Fibroblast of lung (primary cell): ENCODE data around the gene PFDN6. TPM values are rescaled to one million over a fixed set of nuclear protein-coding genes. Genes with fewer than 3 reads are reported as not detected.

Experiments
- DNase-seq, 2 donors: peaks; one replicate each; pipeline versions ENCODE4 v3.0.0 to v3.0.0-alpha.2; 2010; ENCODE audit warnings: low read depth in 2 of 2
- H2AFZ ChIP-seq: 2 replicates; pipeline ENCODE4 v1.5.1; 2012; ENCODE audit warnings: low read length, control low read depth, inconsistent platforms
- H3K27ac ChIP-seq: 2 replicates; pipeline ENCODE4 v1.5.1; 2011; ENCODE audit warnings: low read length, control low read depth; ENCODE audit not compliant: insufficient read depth
- H3K27me3 ChIP-seq: 2 replicates; pipeline ENCODE4 v1.5.1; 2011; ENCODE audit warnings: mild to moderate bottlenecking, low read length; ENCODE audit not compliant: control insufficient read depth, insufficient read depth
- H3K36me3 ChIP-seq: 2 replicates; pipeline ENCODE4 v1.5.1; 2011; ENCODE audit warnings: low read length; ENCODE audit not compliant: control insufficient read depth, insufficient read depth
- H3K4me1 ChIP-seq: 2 replicates; pipeline ENCODE4 v1.5.1; 2011; ENCODE audit warnings: low read length; ENCODE audit not compliant: control insufficient read depth, insufficient read depth; ENCODE audit errors: extremely low read depth
- H3K4me2 ChIP-seq: 2 replicates; pipeline ENCODE4 v1.5.1; 2011; ENCODE audit warnings: low read length, control low read depth; ENCODE audit not compliant: insufficient read depth; ENCODE audit errors: extremely low read depth
- H3K4me3 ChIP-seq, 4 experiments: fragments of 200-600 bp in 1 of 4; sonication (generic) in 1 of 4; replicated peaks in 1 of 4; 2 replicates each; pipeline ENCODE4 v1.5.1; 2011 to 2016; ENCODE audit warnings: low read length in 4 of 4, low read depth in 3 of 4, mild to moderate bottlenecking in 3 of 4, control low read depth in 2 of 4, inconsistent platforms in 1 of 4, mixed read lengths in 1 of 4; ENCODE audit not compliant: insufficient read depth in 1 of 4; ENCODE audit errors: control extremely low read depth in 1 of 4
- H3K79me2 ChIP-seq: 2 replicates; pipeline ENCODE4 v1.5.1; 2012; ENCODE audit warnings: mild to moderate bottlenecking, low read length, inconsistent platforms; ENCODE audit not compliant: control insufficient read depth, insufficient read depth
- H3K9ac ChIP-seq: 2 replicates; pipeline ENCODE4 v1.5.1; 2011; ENCODE audit warnings: mild to moderate bottlenecking, low read length, control low read depth; ENCODE audit not compliant: insufficient read depth
- H3K9me3 ChIP-seq: 2 replicates; pipeline ENCODE4 v1.5.1; 2012; ENCODE audit warnings: low read depth, low read length; ENCODE audit not compliant: control insufficient read depth, insufficient read depth
- H4K20me1 ChIP-seq: 2 replicates; pipeline ENCODE4 v1.5.1; 2011; ENCODE audit warnings: low read length; ENCODE audit not compliant: control insufficient read depth, insufficient read depth; ENCODE audit errors: extremely low read depth
- CTCF ChIP-seq, 2 donors: IDR thresholded peaks in 1 of 2; conservative IDR thresholded peaks in 1 of 2; 1 replicate in 1 of 2; 2 replicates in 1 of 2; pipeline ENCODE4 v1.5.1; 2011 to 2012; ENCODE audit warnings: low read length in 2 of 2, control low read depth in 1 of 2, inconsistent platforms in 1 of 2, low read depth in 1 of 2, mild to moderate bottlenecking in 1 of 2
- EZH2 ChIP-seq: IDR thresholded peaks from 2 replicates; pipeline ENCODE4 v1.5.1; 2012; ENCODE audit warnings: low read length, control low read depth, mild to moderate bottlenecking; ENCODE audit errors: missing control alignments
- polyA plus RNA-seq, 2 donors: library from polyadenylated mRNA; depleted of rRNA in 1 of 2; stranded (reverse) in 1 of 2; unstranded in 1 of 2; fragments of >200 nt; gene quantifications; 2 replicates each; pipeline ENCODE4 v1.2.1, GENCODE V29; 2011 to 2012; ENCODE audit warnings: missing spikeins in 1 of 2
- total RNA-seq: library from RNA; depleted of rRNA; stranded (reverse); fragments of >200 nt; gene quantifications from 2 replicates; pipeline ENCODE4 v1.2.1, GENCODE V29; 2014

The PFDN6 gene
- total and polyA plus RNA-seq, 2 donors (not counting 1 experiment from before 2014, with no cell fraction given), result 39.8 to 46.7 TPM

GRCh38 chr6:33295621-33296369 lies 6.4 kb downstream of the PFDN6 start:
- no peaks in the 10 kb centered on the region for H4K20me1 ChIP-seq
- no peak overlapping the region for H3K9ac ChIP-seq
- no peak overlapping the region for H2AFZ ChIP-seq
- no peaks in the 10 kb centered on the region for H3K27me3 ChIP-seq
- DNase-seq, result no peak
- peaks cover under 1% of the 10 kb centered on the region for H3K79me2 ChIP-seq
- no peaks in the 10 kb centered on the region for H3K9me3 ChIP-seq
- TF ChIP-seq EZH2 (no peak), CTCF (conservative IDR thresholded peaks at IDR 0.05 in 1 of 2, IDR thresholded peaks at IDR 0.05 in 1 of 2; ENCODE audit: low read depth in 1 of 2, low read length in 2 of 2) (no peak)
- H3K4me1 ChIP-seq, result peaks cover 2% of the 10 kb centered on the region
- no peak overlapping the region for H3K4me3 ChIP-seq
- no peak overlapping the region for H3K27ac ChIP-seq
- no peak overlapping the region for H3K4me2 ChIP-seq
- H3K36me3 ChIP-seq, result peaks cover 16% of the 10 kb centered on the region

- Histone ChIP-seq H3K27ac (no peak overlapping the region), H3K79me2 (peaks cover 3% of the 10 kb centered on the region), H3K4me2 (peak overlapping the region; percentile 44), H3K36me3 (peaks cover 12% of the 10 kb centered on the region), H3K9me3 (no peaks in the 10 kb centered on the region), H3K4me3 (peak overlapping the region in 2 of 4 experiments; percentile 80 to 81), H3K27me3 (no peaks in the 10 kb centered on the region), H2AFZ (no peak overlapping the region), H3K9ac (peak overlapping the region; percentile 65), H4K20me1 (no peaks in the 10 kb centered on the region), H3K4me1 (peaks cover 2% of the 10 kb centered on the region)
- DNase-seq, result no peak
- TF ChIP-seq EZH2 (no peak), CTCF (conservative IDR thresholded peaks at IDR 0.05 in 1 of 2, IDR thresholded peaks at IDR 0.05 in 1 of 2; ENCODE audit: low read depth in 1 of 2, low read length in 2 of 2) (no peak)
These were observed 7.5 kb downstream of the PFDN6 start for GRCh38 chr6:33296797-33297405.

- H3K4me3 ChIP-seq, result peak overlapping the region; percentile 24 to 81 (median 54)
- DNase-seq, result no peak
- TF ChIP-seq EZH2 (no peak), CTCF (conservative IDR thresholded peaks at IDR 0.05 in 1 of 2, IDR thresholded peaks at IDR 0.05 in 1 of 2; ENCODE audit: low read depth in 1 of 2, low read length in 2 of 2) (no peak)
- H3K27ac ChIP-seq, result peak overlapping the region; percentile 48
- H3K36me3 ChIP-seq, result peaks cover 8% of the 10 kb centered on the region
- peaks cover 3% of the 10 kb centered on the region for H3K79me2 ChIP-seq
- H3K4me2 ChIP-seq, result peak overlapping the region; percentile 44
- no peaks in the 10 kb centered on the region for H4K20me1 ChIP-seq
- peaks cover 2% of the 10 kb centered on the region for H3K4me1 ChIP-seq
- H2AFZ ChIP-seq, result no peak overlapping the region
- H3K9ac ChIP-seq, result peak overlapping the region; percentile 65
- H3K9me3 ChIP-seq, result no peaks in the 10 kb centered on the region
- no peaks in the 10 kb centered on the region for H3K27me3 ChIP-seq
These were observed 8.1 kb downstream of the PFDN6 start for GRCh38 chr6:33297406-33297955.
